ENCODE data around the gene FNDC1.

- TF ChIP-seq CTCF (IDR thresholded peaks at IDR 0.05; ENCODE audit: insufficient read depth, low read length, poor library complexity, severe bottlenecking) (no peak), EZH2phosphoT487 (conservative IDR thresholded peaks at IDR 0.05; ENCODE audit: low read length) (no peak)
Measured at GRCh38 chr6:159233365-159234101, 64.3 kb downstream of the FNDC1 start.

Data from SU-DHL-6 (cell line).